HG03135 (cell line): Measurements from ENCODE around the gene MED12.

ENCODE experiments used
- ATAC-seq: cut with Tn5 transposase; IDR thresholded peaks from one replicate; pipeline ENCODE4 v1.9.1; 2021; ENCODE audit warnings: mild to moderate bottlenecking, moderate library complexity; ENCODE audit not compliant: unreplicated experiment

The MED12 gene

GRCh38 chrX:71191248-71191647 is 72.9 kb downstream of the MED12 start:
- no peak for ATAC-seq
